ENCODE results near the gene POC1B.

DNA sequence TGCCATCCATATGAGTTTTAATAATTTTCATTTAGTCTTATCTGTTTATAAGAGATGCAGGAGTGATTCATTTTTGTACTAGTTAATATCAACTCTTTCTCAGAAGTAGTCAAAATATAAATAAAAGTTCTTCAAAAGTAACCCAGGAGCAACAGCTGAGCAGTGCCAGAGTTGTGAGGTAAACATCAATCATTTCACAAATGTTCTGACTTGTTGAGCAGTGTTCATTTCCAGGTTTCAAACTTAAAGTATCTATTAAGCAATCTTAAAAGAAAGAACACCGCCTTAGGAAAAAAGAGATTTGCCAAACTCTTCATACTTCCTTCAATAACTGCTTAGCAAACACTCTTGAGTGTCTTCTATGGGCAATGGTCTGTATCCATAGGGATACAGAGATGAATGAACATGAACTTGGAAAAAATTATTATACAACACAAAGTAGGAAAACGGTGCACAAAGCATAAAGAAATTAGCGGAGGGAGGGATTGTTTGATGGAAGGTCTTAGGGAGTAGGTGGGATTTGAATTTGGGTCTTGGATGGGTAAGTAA lies 41.9 kb upstream of the POC1B start:
- TF ChIP-seq POLR2A (IDR thresholded peaks at IDR 0.05; ENCODE audit: low read depth, low read length) = no peak
- TF ChIP-seq TAF1 (IDR thresholded peaks at IDR 0.05; ENCODE audit: low read depth, low read length) = no peak
- no peak for TF ChIP-seq POLR2AphosphoS5 (IDR thresholded peaks at IDR 0.05; ENCODE audit: low read depth, low read length)
